Activated T-cell treated with anti-CD3 and anti-CD28 coated beads, Interleukin-2, amount 50 U/mL, for 72 hours (primary cell): ENCODE measurements around the gene KRTAP9-4. TPM values are rescaled to one million over a fixed set of nuclear protein-coding genes. Genes with fewer than 3 reads are reported as not detected.
"Not testable (repeated sequence)": the region's sequence is repeated elsewhere in the genome, so short reads cannot be mapped to it uniquely, and the experiment has no call there.

Experiments used
- ATAC-seq, 2 donors: fragments of 150-1000 bp; cut with Tn5 transposase; replicated peaks in 1 of 2; 2 replicates each; pipeline ENCODE4 v1.10.0; 2021; ENCODE audit warnings: moderate library complexity in 2 of 2, mild to moderate bottlenecking in 1 of 2
- DNase-seq, 2 donors: peaks; one replicate each; pipeline ENCODE4 v3.0.0; 2021 to 2022; ENCODE audit warnings: mixed read lengths in 1 of 2
- H3K27ac Mint-ChIP-seq: one replicate; pipeline ENCODE4 v1.8.0; 2022; ENCODE audit warnings: mild to moderate bottlenecking, moderate library complexity, mixed read lengths
- H3K27me3 Mint-ChIP-seq: one replicate; pipeline ENCODE4 v1.8.0; 2022; ENCODE audit warnings: low read depth, mixed read lengths
- H3K36me3 Mint-ChIP-seq, 2 donors: one replicate each; pipeline ENCODE4 v1.8.0; 2022; ENCODE audit warnings: mixed read lengths in 2 of 2, mild to moderate bottlenecking in 1 of 2; ENCODE audit not compliant: insufficient read depth in 2 of 2
- H3K4me1 Mint-ChIP-seq: one replicate; pipeline ENCODE4 v1.8.0; 2022; ENCODE audit warnings: low read depth, mixed read lengths
- H3K4me3 Mint-ChIP-seq, 2 donors: one replicate each; pipeline ENCODE4 v1.8.0; 2022; ENCODE audit warnings: mild to moderate bottlenecking in 2 of 2, mixed read lengths in 2 of 2, moderate library complexity in 2 of 2
- H3K9me3 Mint-ChIP-seq, 2 donors: one replicate each; pipeline ENCODE4 v1.8.0; 2022; ENCODE audit warnings: mixed read lengths in 2 of 2
- total RNA-seq, 2 donors: library from RNA; stranded (reverse); gene quantifications; one replicate each; pipeline ENCODE4 v1.2.3, GENCODE V29; 2022

Gene KRTAP9-4
- total RNA-seq, 2 donors from 2014 or later = not detected

DNA sequence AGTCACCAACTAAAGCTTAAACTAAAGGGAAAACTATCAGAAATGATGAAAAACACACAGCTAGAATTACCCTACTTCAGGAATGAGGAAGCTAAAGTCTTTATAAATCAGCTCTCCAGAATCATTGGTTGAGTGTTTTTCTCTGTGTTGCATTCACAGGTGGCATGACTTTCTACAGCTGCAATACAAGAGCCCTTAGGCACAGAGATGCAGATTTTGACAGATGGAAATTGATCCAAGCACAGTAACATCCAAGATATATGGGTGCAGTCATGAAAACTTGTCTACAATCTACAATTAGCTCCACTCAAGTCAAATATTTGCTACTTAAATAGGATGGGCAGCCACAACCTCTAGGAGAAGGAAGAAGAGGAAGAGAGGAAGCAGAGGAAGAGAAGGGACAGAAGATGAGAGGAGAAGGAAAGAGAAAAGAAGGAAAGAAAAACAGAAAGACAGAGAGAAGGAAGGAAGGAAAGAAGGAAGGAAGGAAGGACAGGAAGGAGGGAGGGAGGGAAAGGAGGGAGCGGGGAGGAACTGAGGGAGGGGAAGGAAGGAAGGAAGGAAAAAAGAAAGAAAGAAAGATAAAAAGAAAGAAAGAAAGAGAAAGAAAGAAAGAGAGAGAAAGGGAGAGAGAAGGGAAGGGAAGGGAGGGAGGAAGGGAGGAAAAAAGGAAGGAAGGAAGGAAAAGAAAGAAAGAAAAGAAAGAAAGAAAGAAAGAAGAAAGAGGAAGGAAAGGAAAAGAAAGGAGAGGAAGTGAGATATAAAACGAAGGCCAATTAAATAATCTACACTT is 2.3 kb upstream of the KRTAP9-4 start:
- not testable (repeated sequence) for H3K36me3 Mint-ChIP-seq, H3K9me3 Mint-ChIP-seq, DNase-seq, H3K4me1 Mint-ChIP-seq, H3K27me3 Mint-ChIP-seq, H3K27ac Mint-ChIP-seq, H3K4me3 Mint-ChIP-seq, ATAC-seq

DNA sequence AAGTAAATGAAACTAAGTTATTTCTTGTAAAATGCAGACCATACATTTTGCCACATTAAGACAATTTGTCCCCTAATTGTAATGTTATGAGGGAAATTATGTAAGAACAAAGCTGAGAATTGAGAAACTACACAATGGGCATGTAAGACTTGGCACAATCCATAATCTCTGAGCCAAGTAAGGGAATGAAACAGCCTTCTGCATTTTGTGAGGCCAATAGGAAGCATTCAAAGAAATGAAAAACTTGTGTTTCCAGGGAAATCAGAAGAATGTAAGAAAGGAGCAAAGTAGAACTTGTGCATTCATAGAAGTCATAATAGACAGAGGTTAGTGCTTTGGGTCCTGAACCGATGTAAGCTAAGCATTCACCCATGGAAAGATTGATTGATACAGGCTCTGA is 1.8 kb downstream of the KRTAP9-4 start:
- Mint-ChIP-seq H3K27ac (no peak overlapping the region), H3K9me3 (no peaks in the 10 kb centered on the region), H3K4me3 (no peak overlapping the region), H3K36me3 (no peaks in the 10 kb centered on the region), H3K4me1 (peaks cover 6% of the 10 kb centered on the region), H3K27me3 (peaks cover 13% of the 10 kb centered on the region)
- DNase-seq = no peak
- no peak for ATAC-seq

DNA sequence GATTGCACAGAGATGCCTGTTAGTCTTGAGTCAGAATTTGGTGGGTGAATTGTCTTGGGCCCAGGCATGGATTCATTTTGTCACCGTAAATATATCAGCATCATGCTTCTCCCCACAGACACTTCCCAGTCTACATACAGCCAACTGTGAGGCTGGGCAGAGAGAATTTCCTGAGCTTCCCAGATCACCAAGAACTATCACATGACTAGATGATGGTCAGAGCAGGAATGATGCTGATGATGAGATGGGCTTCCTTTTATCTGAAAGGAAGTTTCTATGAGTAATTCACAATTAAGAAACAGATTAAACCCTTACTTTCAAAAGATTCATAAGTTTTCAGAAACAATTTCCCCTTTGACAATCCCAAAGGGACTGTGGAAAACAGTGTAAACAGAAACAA is 5.4 kb downstream of the KRTAP9-4 start:
- Mint-ChIP-seq H3K36me3 (no peaks in the 10 kb centered on the region), H3K4me1 (peaks cover 6% of the 10 kb centered on the region), H3K4me3 (no peak overlapping the region), H3K27me3 (peaks cover 13% of the 10 kb centered on the region), H3K27ac (no peak overlapping the region), H3K9me3 (no peaks in the 10 kb centered on the region)
- ATAC-seq (no peak), DNase-seq (no peak)

DNA sequence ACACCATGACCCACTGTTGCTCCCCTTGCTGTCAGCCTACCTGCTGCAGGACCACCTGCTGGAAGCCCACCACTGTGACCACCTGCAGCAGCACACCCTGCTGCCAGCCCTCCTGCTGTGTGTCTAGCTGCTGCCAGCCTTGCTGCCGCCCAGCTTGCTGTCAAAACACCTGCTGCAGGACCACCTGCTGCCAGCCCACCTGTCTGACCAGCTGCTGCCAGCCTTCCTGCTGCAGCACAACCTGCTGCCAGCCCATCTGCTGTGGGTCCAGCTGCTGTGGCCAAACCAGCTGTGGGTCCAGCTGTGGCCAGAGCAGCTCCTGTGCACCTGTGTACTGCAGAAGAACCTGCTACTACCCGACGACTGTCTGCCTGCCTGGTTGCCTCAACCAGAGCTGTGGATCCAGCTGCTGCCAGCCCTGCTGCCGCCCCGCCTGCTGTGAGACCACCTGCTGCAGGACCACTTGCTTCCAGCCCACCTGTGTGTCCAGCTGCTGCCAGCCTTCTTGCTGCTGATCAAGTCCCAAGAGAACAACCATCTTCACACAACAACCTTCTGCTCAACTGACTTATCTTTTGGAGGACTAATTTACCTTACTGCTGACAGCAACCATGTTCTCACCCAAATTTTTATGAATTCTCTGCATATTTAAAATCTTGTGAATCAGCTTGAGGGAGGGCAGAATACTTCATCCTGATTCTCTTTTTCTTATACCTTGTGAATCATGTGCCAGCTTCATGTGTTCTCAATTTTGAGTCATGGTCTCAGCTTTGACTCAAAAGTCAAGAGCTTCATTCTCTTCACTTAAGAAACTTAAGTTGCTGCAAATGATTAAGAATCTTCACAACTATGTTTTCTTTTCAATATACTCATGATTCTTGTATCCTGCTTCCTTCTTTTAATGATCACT is 6.1 kb downstream of the KRTAP9-4 start, which contains the start of gene KRTAP9-9:
KRTAP9-9 (plus strand) TSS at position 4 of the 910 bp plus-strand sequence.
- H3K27me3 Mint-ChIP-seq, H3K4me3 Mint-ChIP-seq, H3K27ac Mint-ChIP-seq, DNase-seq, H3K36me3 Mint-ChIP-seq, H3K9me3 Mint-ChIP-seq: not testable (repeated sequence)
- ATAC-seq = peak in 1 of 2 donors; percentile 17
- H3K4me1 Mint-ChIP-seq = peaks cover 13% of the 10 kb centered on the region

DNA sequence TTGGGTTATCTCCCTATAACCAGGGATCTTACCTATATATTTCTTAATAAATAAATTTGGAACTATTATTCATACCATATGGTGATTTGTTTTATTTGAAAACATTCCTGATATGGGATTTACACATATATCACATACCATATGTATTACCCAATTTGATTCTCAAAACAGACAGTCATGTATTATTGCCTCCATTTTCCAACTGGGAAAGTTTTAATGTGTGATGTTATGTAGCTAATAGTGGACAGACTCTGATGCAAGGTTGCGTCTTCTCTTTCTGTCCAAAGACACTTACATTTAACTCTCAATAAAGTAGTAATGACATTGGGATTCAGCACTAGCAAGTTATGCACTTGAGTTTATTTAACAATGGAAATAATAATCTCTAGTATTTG is 6.8 kb downstream of the KRTAP9-4 start:
- ATAC-seq = no peak
- Mint-ChIP-seq H3K27ac (no peak overlapping the region), H3K9me3 (no peaks in the 10 kb centered on the region), H3K4me1 (peaks cover 18% of the 10 kb centered on the region), H3K4me3 (no peak overlapping the region), H3K36me3 (no peaks in the 10 kb centered on the region), H3K27me3 (peaks cover 6% of the 10 kb centered on the region)
- DNase-seq = no peak

DNA sequence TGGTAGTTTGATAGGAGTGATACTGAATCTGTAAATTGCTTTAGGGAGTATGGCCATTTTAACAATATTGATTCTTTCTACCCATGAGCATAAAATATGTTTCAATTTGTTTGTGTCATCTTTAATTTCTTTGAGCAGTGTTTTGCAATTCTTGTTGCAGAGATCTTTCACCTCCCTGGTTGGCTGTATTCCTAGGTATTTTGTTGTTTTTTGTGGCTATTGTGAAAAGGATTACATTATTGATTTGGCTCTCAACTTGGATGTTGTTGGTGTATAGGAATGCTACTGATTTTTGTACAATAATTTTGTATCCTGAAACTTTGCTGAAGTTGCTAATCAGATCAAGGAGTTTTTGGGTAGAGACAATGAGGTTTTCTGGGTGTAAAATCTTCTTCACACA is 8.9 kb downstream of the KRTAP9-4 start:
- ATAC-seq = no peak

DNA sequence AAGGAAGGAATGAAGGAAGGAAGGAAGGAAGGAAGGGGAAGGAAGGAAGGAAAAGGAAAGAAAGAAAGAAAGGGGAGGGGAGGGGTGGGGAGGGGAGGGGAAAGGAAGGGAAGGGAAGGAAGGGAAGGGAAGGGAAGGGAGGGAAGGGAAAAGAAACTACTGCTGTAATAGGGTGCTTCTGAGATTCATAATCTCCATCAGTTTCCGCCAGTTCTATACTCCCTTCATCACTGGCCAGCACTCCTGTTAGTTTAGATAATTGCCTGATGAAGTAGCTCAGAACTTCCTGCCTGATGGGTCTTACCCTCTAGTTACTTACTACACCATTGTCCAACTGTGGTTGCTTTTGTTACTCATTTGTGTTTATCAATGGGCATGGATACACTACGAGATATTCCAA is 13.7 kb downstream of the KRTAP9-4 start:
- no peak for ATAC-seq
- H3K4me3 Mint-ChIP-seq = no peak overlapping the region
- no peaks in the 10 kb centered on the region for H3K36me3 Mint-ChIP-seq
- no peak for DNase-seq
- H3K27me3 Mint-ChIP-seq = peaks cover 8% of the 10 kb centered on the region
- no peak overlapping the region for H3K27ac Mint-ChIP-seq
- no peaks in the 10 kb centered on the region for H3K9me3 Mint-ChIP-seq
- peaks cover 16% of the 10 kb centered on the region for H3K4me1 Mint-ChIP-seq

More for the DNA sequence above, 8.9 kb downstream of the KRTAP9-4 start:
- no peak for DNase-seq
- Mint-ChIP-seq H3K27me3 (no peaks in the 10 kb centered on the region), H3K9me3 (no peaks in the 10 kb centered on the region), H3K27ac (no peak overlapping the region), H3K36me3 (no peaks in the 10 kb centered on the region), H3K4me1 (peaks cover 22% of the 10 kb centered on the region), H3K4me3 (no peak overlapping the region)

DNA sequence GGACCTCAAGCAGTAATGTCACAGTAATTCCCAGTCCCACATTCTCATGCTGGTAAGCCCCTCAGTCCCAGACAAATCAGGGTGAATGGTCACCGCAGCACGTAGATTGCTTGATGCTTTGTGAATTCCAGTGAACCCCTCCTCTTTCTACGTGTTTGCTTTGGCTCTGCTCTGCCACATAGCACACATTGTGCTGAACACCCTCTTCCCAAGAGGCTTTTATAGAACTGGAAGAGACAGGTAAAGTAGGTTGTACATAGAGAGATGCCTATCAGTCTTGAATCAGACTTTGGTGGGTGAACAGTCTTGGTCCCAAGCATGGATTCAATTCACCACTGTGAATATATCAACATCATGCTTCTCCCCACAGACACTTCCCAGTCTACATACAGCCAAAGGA is 15.1 kb downstream of the KRTAP9-4 start:
- Mint-ChIP-seq H3K4me1 (peaks cover 16% of the 10 kb centered on the region), H3K9me3 (peaks cover 0 to 1% of the 10 kb centered on the region in 2 donors), H3K4me3 (no peak overlapping the region), H3K27ac (no peak overlapping the region), H3K27me3 (peaks cover 8% of the 10 kb centered on the region), H3K36me3 (no peaks in the 10 kb centered on the region)
- no peak for DNase-seq
- no peak for ATAC-seq

DNA sequence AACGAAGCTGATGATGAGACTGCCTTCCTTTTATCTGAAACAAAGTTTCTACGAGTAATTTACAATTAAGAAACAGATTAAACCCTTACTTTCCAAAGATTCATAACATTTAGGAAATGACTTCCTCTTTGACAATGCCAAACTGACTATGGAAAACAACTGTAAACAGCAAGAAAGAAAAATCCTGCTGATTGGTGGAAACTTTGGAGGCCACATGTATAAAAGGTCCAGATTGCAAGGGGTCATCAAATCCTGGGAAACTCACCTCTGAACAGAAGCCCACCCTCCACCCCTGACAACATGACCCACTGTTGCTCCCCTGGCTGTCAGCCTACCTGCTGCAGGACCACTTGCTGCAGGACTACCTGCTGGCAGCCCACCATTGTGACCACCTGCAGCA is 15.6 kb downstream of the KRTAP9-4 start, which contains the start of gene KRTAP9-6:
KRTAP9-6 (plus strand) TSS at position 301 of the 400 bp plus-strand sequence; CDS start at position 301, 0 bp downstream.
- no peak for ATAC-seq
- peaks cover 0 to 1% of the 10 kb centered on the region in 2 donors for H3K9me3 Mint-ChIP-seq
- peaks cover 8% of the 10 kb centered on the region for H3K27me3 Mint-ChIP-seq
- no peak for DNase-seq
- H3K36me3 Mint-ChIP-seq = no peaks in the 10 kb centered on the region
- H3K4me1 Mint-ChIP-seq = peaks cover 15% of the 10 kb centered on the region
- no peak within 1 kb of the TSS for H3K27ac Mint-ChIP-seq
- no peak within 1 kb of the TSS for H3K4me3 Mint-ChIP-seq

DNA sequence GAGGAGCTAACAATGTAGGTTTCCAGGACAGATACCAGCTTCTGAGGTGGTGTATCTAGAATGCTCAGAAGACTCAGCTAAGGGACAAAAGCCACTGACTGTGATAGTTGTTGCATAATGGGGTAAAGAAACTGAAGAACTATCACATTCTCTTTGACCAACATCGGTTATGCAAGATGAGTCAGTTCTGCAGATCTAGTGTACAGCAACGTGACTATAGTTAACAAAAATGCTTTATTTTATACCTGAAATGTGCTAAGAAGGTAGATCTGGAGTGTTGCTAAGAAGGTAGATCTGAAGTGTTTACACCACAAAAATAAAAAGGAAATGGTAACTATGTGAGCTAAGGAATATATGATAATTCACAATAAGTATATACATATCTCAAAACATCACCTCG is 18.2 kb downstream of the KRTAP9-4 start:
- DNase-seq (no peak), ATAC-seq (no peak)
- H3K27me3 Mint-ChIP-seq = peaks cover 14% of the 10 kb centered on the region
- peaks cover 14% of the 10 kb centered on the region for H3K4me1 Mint-ChIP-seq
- H3K36me3 Mint-ChIP-seq = no peaks in the 10 kb centered on the region
- no peak overlapping the region for H3K27ac Mint-ChIP-seq
- no peak overlapping the region for H3K4me3 Mint-ChIP-seq
- H3K9me3 Mint-ChIP-seq = peaks cover 0 to 1% of the 10 kb centered on the region in 2 donors

DNA sequence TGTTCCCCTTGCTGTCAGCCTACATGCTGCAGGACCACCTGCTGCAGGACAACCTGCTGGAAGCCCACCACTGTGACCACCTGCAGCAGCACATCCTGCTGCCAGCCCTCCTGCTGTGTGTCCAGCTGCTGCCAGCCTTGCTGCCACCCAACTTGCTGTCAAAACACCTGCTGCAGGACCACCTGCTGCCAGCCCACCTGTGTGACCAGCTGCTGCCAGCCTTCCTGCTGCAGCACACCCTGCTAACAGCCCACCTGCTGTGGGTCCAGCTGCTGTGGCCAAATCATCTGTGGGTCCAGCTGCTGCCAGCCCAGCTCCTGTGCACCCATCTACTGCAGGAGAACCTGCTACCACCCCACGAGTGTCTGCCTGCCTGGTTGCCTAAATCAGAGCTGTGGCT is 21.8 kb downstream of the KRTAP9-4 start:
- H3K4me3 Mint-ChIP-seq, H3K9me3 Mint-ChIP-seq, H3K27ac Mint-ChIP-seq, DNase-seq, H3K4me1 Mint-ChIP-seq, ATAC-seq, H3K36me3 Mint-ChIP-seq: not testable (repeated sequence)
- peaks cover 22% of the 10 kb centered on the region for H3K27me3 Mint-ChIP-seq

DNA sequence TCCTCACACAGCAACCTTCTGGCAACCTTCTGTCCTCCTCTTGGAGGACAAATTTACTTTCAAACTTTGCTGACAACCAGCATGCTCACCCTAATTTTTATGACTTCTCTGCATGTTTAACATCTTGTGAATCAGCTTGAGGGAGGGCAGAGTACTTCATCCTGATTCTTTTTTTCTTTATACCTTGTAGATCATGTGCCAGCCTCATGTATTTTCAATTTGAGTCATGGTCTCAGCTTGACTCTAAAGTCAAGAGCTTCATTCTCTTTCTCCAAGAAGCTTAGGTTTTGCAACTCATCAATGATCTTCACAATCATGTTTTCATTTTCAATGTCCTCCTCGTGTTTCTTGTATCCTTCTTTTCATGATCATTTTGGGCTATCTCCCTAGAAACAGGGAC is 22.4 kb downstream of the KRTAP9-4 start:
- H3K4me1 Mint-ChIP-seq = peaks cover 10% of the 10 kb centered on the region
- H3K4me3 Mint-ChIP-seq = no peak overlapping the region
- H3K27ac Mint-ChIP-seq = no peak overlapping the region
- peaks cover 0 to 1% of the 10 kb centered on the region in 2 donors for H3K9me3 Mint-ChIP-seq
- H3K27me3 Mint-ChIP-seq = peaks cover 22% of the 10 kb centered on the region
- DNase-seq (peak in 1 of 2 donors; percentile 1), ATAC-seq (peak; percentile 70 to 71)
- H3K36me3 Mint-ChIP-seq = no peaks in the 10 kb centered on the region

DNA sequence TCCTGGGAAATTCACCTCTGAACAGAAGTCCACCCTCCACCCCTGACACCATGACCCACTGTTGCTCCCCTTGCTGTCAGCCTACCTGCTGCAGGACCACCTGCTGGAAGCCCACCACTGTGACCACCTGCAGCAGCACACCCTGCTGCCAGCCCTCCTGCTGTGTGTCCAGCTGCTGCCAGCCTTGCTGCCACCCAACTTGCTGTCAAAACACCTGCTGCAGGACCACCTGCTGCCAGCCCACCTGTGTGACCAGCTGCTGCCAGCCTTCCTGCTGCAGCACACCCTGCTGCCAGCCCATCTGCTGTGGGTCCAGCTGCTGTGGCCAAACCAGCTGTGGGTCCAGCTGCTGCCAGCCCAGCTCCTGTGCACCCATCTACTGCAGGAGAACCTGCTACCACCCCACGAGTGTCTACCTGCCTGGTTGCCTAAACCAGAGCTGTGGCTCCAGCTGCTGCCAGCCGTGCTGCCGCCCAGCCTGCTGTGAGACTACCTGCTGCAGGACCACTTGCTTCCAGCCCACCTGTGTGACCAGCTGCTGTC is 26.2 kb downstream of the KRTAP9-4 start, which contains the start of gene KRTAP9-7:
KRTAP9-7 (plus strand) TSS at position 51 of the 543 bp plus-strand sequence; CDS start at position 51, 0 bp downstream.
- not testable (repeated sequence) for H3K27ac Mint-ChIP-seq, H3K9me3 Mint-ChIP-seq, H3K36me3 Mint-ChIP-seq, ATAC-seq, DNase-seq, H3K4me1 Mint-ChIP-seq, H3K4me3 Mint-ChIP-seq
- H3K27me3 Mint-ChIP-seq = peaks cover 22% of the 10 kb centered on the region
